K562 (cell line): ENCODE measurements around the gene CHL1. TPM values are rescaled to one million over a fixed set of nuclear protein-coding genes. Genes with fewer than 3 reads are reported as not detected.

Experiments
- ATAC-seq: fragments of 200-7000 bp; cut with Tn5 transposase; 3 replicates; pipeline ENCODE4 v1.9.1; 2020; ENCODE audit warnings: moderate library complexity
- BruUV-seq: library from RNA; stranded (reverse); fragments of 400-500 nt; replicated peaks from 2 replicates; lab custom pipeline; 2021; lab: Mats Ljungman, UMichigan
- CTCF ChIA-PET: fragments of 300-600 bp; formaldehyde crosslinking; extraction: SDS; loops from one replicate; lab custom pipeline; 2021; ENCODE audit warnings: low intra/inter-chr PET ratio; lab: Yijun Ruan, JAX
- POLR2A ChIA-PET: fragments of 300-600, 350-650 bp; sonication (Branson Sonifier 250); formaldehyde crosslinking; extraction: SDS; loops from one replicate; lab custom pipeline; 2021; ENCODE audit warnings: antibody characterized with exemption, inconsistent platforms; lab: Yijun Ruan, JAX
- DNase-seq, 4 experiments: peaks; one replicate each; pipeline versions ENCODE4 v3.0.0 to v3.0.0-alpha.2; 2011 to 2018; ENCODE audit warnings: low spot score in 3 of 4, mixed read lengths in 3 of 4; ENCODE audit errors: extremely low read depth in 1 of 4
- FAIRE-seq: peaks from 2 replicates; lab custom pipeline; 2011; peaks lifted over from hg19 to GRCh38; lab: Jason Lieb, UNC
- H2AFZ ChIP-seq: 2 replicates; pipeline ENCODE4 v1.6.0; 2011; ENCODE audit warnings: low read depth, low read length, control low read depth, inconsistent platforms
- H3K27ac ChIP-seq: fragments of 200-600 bp; 3 replicates; pipeline ENCODE4 v1.8.0; 2011; ENCODE audit warnings: low read depth, mild to moderate bottlenecking, control low read depth, inconsistent platforms, low read length, moderate library complexity, mixed read lengths; ENCODE audit errors: extremely low read depth
- H3K27me3 ChIP-seq, 2 experiments: fragments of 300-600 bp in 1 of 2; 2 replicates in 1 of 2; 3 replicates in 1 of 2; pipeline versions ENCODE4 v1.6.0 to v1.8.0; 2011; ENCODE audit warnings: inconsistent platforms in 2 of 2, low read length in 2 of 2, mild to moderate bottlenecking in 1 of 2, mixed read lengths in 1 of 2, moderate library complexity in 1 of 2; ENCODE audit not compliant: control insufficient read depth in 2 of 2, insufficient read depth in 2 of 2
- H3K36me3 ChIP-seq: fragments of 300-600 bp; 3 replicates; pipeline ENCODE4 v1.8.0; 2011; ENCODE audit warnings: mild to moderate bottlenecking, low read length, inconsistent platforms; ENCODE audit not compliant: control insufficient read depth, insufficient read depth
- H3K4me1 ChIP-seq, 2 experiments: fragments of 200-600 bp in 1 of 2; replicated peaks in 1 of 2; 2 replicates in 1 of 2; 3 replicates in 1 of 2; pipeline versions ENCODE4 v1.5.1 to v1.8.0; 2011; ENCODE audit warnings: inconsistent platforms in 2 of 2, low read length in 2 of 2, mild to moderate bottlenecking in 1 of 2, mixed read lengths in 1 of 2, moderate library complexity in 1 of 2; ENCODE audit not compliant: control insufficient read depth in 2 of 2, insufficient read depth in 2 of 2
- H3K4me2 ChIP-seq: 2 replicates; pipeline ENCODE4 v1.6.1; 2011; ENCODE audit warnings: low read length, control low read depth, inconsistent platforms, mixed read lengths; ENCODE audit not compliant: insufficient read depth
- H3K4me3 ChIP-seq: fragments of 200-600 bp; sonication (generic), shearing (Covaris generic); 2 replicates; pipeline ENCODE4 v1.5.1; 2016; ENCODE audit warnings: control low read depth, inconsistent platforms
- H3K79me2 ChIP-seq: fragments of 200-600 bp; 3 replicates; pipeline ENCODE4 v1.8.0; 2011; ENCODE audit warnings: low read length, inconsistent platforms; ENCODE audit not compliant: control insufficient read depth, insufficient read depth
- H3K9ac ChIP-seq, 2 experiments: 2 replicates each; pipeline versions ENCODE4 v1.6.0 to v1.6.1; 2011; ENCODE audit warnings: low read depth in 2 of 2, low read length in 2 of 2, control low read depth in 1 of 2, inconsistent platforms in 1 of 2, mild to moderate bottlenecking in 1 of 2, mixed read lengths in 1 of 2; ENCODE audit not compliant: insufficient read depth in 1 of 2
- H3K9me1 ChIP-seq: one replicate; pipeline ENCODE4 v1.6.0; 2011; ENCODE audit warnings: inconsistent platforms, mild to moderate bottlenecking, low read length, moderate library complexity; ENCODE audit not compliant: control insufficient read depth, insufficient read depth
- H3K9me3 ChIP-seq: replicated peaks from 2 replicates; pipeline ENCODE4 v1.5.1; 2011; ENCODE audit warnings: low read depth, low read length, inconsistent platforms; ENCODE audit not compliant: control insufficient read depth, insufficient read depth
- H4K20me1 ChIP-seq: replicated peaks from 2 replicates; pipeline ENCODE4 v1.6.1; 2011; ENCODE audit warnings: low read length, inconsistent platforms, mixed read lengths; ENCODE audit not compliant: control insufficient read depth, insufficient read depth
- ASH1L ChIP-seq: fragments of 450-650 bp; IDR thresholded peaks from 2 replicates; pipeline ENCODE4 v1.6.1; 2018; ENCODE audit warnings: borderline replicate concordance, mild to moderate bottlenecking, low read depth; ENCODE audit not compliant: partially characterized antibody
- C11orf30 ChIP-seq: fragments of 450-650 bp; IDR thresholded peaks from 2 replicates; pipeline ENCODE4 v1.6.1; 2016; ENCODE audit warnings: low read depth, mild to moderate bottlenecking
- CBX2 ChIP-seq: fragments of 200-600 bp; sonication (generic); IDR thresholded peaks from one replicate; pipeline ENCODE4 v1.6.1; 2012; ENCODE audit warnings: mild to moderate bottlenecking, low read length, inconsistent platforms; ENCODE audit not compliant: insufficient read depth, poor library complexity, severe bottlenecking
- DIDO1 ChIP-seq: fragments of 450-650 bp; IDR thresholded peaks from 2 replicates; pipeline ENCODE4 v1.6.1; 2016; ENCODE audit warnings: low read depth, missing biosample characterization, missing genetic modification characterization
- FOXK1 ChIP-seq: sonication (generic); formaldehyde crosslinking; IDR thresholded peaks from 2 replicates; pipeline ENCODE4 v1.8.0; 2022; ENCODE audit warnings: missing genetic modification reagents, mild to moderate bottlenecking, borderline replicate concordance
- PHB2 ChIP-seq: fragments of 450-650 bp; IDR thresholded peaks from 2 replicates; pipeline ENCODE4 v1.6.1; 2017; ENCODE audit warnings: low read depth
- RBFOX2 ChIP-seq: fragments of 200-400 bp; formaldehyde crosslinking; IDR thresholded peaks from 2 replicates; pipeline ENCODE4 v1.6.1; 2017; ENCODE audit warnings: low read depth, mild to moderate bottlenecking, low read length, moderate library complexity
- SMARCB1 ChIP-seq: IDR thresholded peaks from 2 replicates; pipeline ENCODE4 v1.6.1; 2011; ENCODE audit warnings: improper control_type of control experiment, low read depth; ENCODE audit not compliant: insufficient read length
- SMARCE1 ChIP-seq: fragments of 450-650 bp; IDR thresholded peaks from 2 replicates; pipeline ENCODE4 v1.7.1; 2016; ENCODE audit warnings: mild to moderate bottlenecking
- STAG1 ChIP-seq: sonication (generic); formaldehyde crosslinking; IDR thresholded peaks from 2 replicates; pipeline ENCODE4 v1.5.0; 2020; ENCODE audit warnings: missing genetic modification reagents, borderline replicate concordance
- TBP ChIP-seq: optimal IDR thresholded peaks from 2 replicates; pipeline ENCODE3; 2011; ENCODE audit warnings: low read depth, low read length, improper control_type of control experiment
- TSC22D4 ChIP-seq: fragments of 450-650 bp; IDR thresholded peaks from 2 replicates; pipeline ENCODE4 v1.6.1; 2016; ENCODE audit warnings: missing genetic modification characterization, missing biosample characterization, control low read depth
- ZNF146 ChIP-seq: IDR thresholded peaks from one replicate; pipeline ENCODE4 v1.6.1; 2018; ENCODE audit warnings: missing compliant biosample characterization; ENCODE audit not compliant: unreplicated experiment
- ZNF347 ChIP-seq: fragments of 450-650 bp; formaldehyde crosslinking; IDR thresholded peaks from 2 replicates; pipeline ENCODE4 v1.4.0; 2020; ENCODE audit warnings: low read depth, mild to moderate bottlenecking, moderate library complexity
- ZNF551 ChIP-seq: fragments of 250-450 bp; sonication (Bioruptor Pico); IDR thresholded peaks from 2 replicates; pipeline ENCODE4 v1.5.0; 2021; ENCODE audit warnings: mild to moderate bottlenecking, moderate library complexity
- WGBS: fragments of 100-300 bp; shearing (Covaris generic); methylation state at CpG from one replicate; pipeline ENCODE4 v1.1.6; 2016; ENCODE audit warnings: low coverage, mixed read lengths; ENCODE audit not compliant: insufficient coverage; ENCODE audit errors: missing lambda C conversion rate; 5-methylcytosine and 5-hydroxymethylcytosine counted together
- in situ Hi-C: fragments of 300-500 bp; cut with MboI; formaldehyde crosslinking; loops from 4 replicates; pipeline ENCODE4 v1.15.0; 2018; ENCODE audit warnings: inconsistent platforms, mixed read lengths
- intact Hi-C: fragments of 100-400 bp; cut with micrococcal nuclease; formaldehyde crosslinking; loops from 2 replicates; pipeline ENCODE4 v1.14.2; 2022
- polyA plus RNA-seq, 8 experiments: library from polyadenylated mRNA; depleted of rRNA in 4 of 8; stranded (reverse) in 5 of 8; unstranded in 3 of 8; fragments of >200 nt; fragmentation: Nextera tagmentation in 2 of 8; fragmentation: Illumina TruSeq in 1 of 8; extraction: Ambion mirVana in 2 of 8; extraction: Trizol in 1 of 8; gene quantifications; 2 replicates each; pipeline versions ENCODE4 v1.2.1 to v1.2.3, GENCODE V29; 2011 to 2014; ENCODE audit warnings: inconsistent platforms in 1 of 8, missing spikeins in 1 of 8
- total RNA-seq, 7 experiments: library from RNA; depleted of rRNA in 6 of 7; stranded (reverse); fragments of >200 nt in 6 of 7; fragmentation: Illumina TruSeq in 2 of 7; extraction: Trizol in 2 of 7; gene quantifications; 2 replicates each; pipeline versions ENCODE4 v1.2.1 to v1.2.3, GENCODE V29; 2011 to 2021; ENCODE audit warnings: low replicate concordance in 1 of 7
- TF ChIP-seq, protein P1 (sequence below): fragments of 250-450 bp; sonication (Bioruptor Pico); IDR thresholded peaks from 2 replicates; pipeline ENCODE4 v1.8.0; 2021; ENCODE audit warnings: moderate library complexity, mild to moderate bottlenecking, inconsistent platforms
- TF ChIP-seq, protein P2 (sequence below): sonication (generic); formaldehyde crosslinking; IDR thresholded peaks from 2 replicates; pipeline ENCODE4 v1.8.0; 2023; ENCODE audit warnings: mild to moderate bottlenecking, missing genetic modification reagents
- TF ChIP-seq, protein P3 (sequence below): fragments of 250-450 bp; sonication (Bioruptor Pico); IDR thresholded peaks from 2 replicates; pipeline ENCODE4 v1.4.0; 2020; ENCODE audit warnings: mild to moderate bottlenecking, moderate library complexity
- TF ChIP-seq, protein P4 (sequence below): fragments of 250-450 bp; sonication (Bioruptor Pico); IDR thresholded peaks from 2 replicates; pipeline ENCODE4 v1.8.0; 2021; ENCODE audit warnings: borderline replicate concordance, mild to moderate bottlenecking, moderate library complexity; ENCODE audit not compliant: poor library complexity, severe bottlenecking

The CHL1 gene
- total and polyA plus RNA-seq, 9 of the 15 experiments (the other 6 are each of a cell fraction or from before 2014, with no cell fraction given): 0.02 TPM; not detected in 8

DNA sequence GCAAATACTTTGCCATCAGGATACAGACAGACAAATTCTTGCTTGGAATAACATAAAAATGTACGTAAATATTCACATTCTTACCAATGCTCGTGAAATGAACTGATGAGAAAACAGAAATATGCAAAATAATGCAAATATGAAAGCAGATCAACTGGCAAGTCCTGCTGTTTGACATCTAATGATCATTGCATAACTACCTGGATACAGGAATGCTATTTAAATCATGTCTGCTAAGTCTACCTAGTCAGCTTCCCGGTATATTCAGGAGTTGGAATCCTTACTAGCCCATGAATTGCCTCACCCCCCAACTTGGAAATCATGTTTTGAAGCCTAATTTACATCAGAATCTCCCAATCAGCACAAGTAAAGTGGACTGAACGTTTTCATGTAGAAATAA lies 230.6 kb downstream of the CHL1 start:
- H3K9me1 ChIP-seq: no peaks in the 10 kb centered on the region
- no peaks in the 10 kb centered on the region for H3K27me3 ChIP-seq
- ATAC-seq: no peak
- 0% methylated on average over 4 of the region's 4 CpGs for WGBS
- CTCF ChIA-PET: no interaction called here
- no peak for FAIRE-seq
- no peaks in the 10 kb centered on the region; the same call in 1 of the 2 replicates for H3K9me3 ChIP-seq
- no peaks in the 10 kb centered on the region for H4K20me1 ChIP-seq
- H3K4me1 ChIP-seq: no peaks in the 10 kb centered on the region
- no TSS peak for BruUV-seq
- no peak overlapping the region for H3K4me3 ChIP-seq
- intact Hi-C loops (no loop called here), in situ Hi-C loops (no loop called here)
- POLR2A ChIA-PET: no interaction called here
- H3K27ac ChIP-seq: no peak overlapping the region
- no peak overlapping the region for H3K9ac ChIP-seq
- no peaks in the 10 kb centered on the region for H3K36me3 ChIP-seq
- no peak overlapping the region for H2AFZ ChIP-seq
- no peak overlapping the region for H3K4me2 ChIP-seq
- no peak for DNase-seq
- H3K79me2 ChIP-seq: no peaks in the 10 kb centered on the region
- TF ChIP-seq, protein P1, sequence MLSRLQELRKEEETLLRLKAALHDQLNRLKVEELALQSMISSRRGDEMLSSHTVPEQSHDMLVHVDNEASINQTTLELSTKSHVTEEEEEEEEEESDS (CRISPR knock-in tag): no peak
- TF ChIP-seq CBX2 (no peak), ZNF551 (CRISPR knock-in tag) (no peak), TBP (no peak), FOXK1 (CRISPR knock-in tag) (no peak), ZNF347 (CRISPR knock-in tag) (no peak), C11orf30 (no peak), PHB2 (no peak), SMARCE1 (no peak), SMARCB1 (no peak), ASH1L (no peak), RBFOX2 (no peak), TSC22D4 (tag) (no peak), STAG1 (CRISPR knock-in tag) (no peak), ZNF146 (CRISPR knock-in tag) (no peak), DIDO1 (no peak)
- TF ChIP-seq, protein P2, sequence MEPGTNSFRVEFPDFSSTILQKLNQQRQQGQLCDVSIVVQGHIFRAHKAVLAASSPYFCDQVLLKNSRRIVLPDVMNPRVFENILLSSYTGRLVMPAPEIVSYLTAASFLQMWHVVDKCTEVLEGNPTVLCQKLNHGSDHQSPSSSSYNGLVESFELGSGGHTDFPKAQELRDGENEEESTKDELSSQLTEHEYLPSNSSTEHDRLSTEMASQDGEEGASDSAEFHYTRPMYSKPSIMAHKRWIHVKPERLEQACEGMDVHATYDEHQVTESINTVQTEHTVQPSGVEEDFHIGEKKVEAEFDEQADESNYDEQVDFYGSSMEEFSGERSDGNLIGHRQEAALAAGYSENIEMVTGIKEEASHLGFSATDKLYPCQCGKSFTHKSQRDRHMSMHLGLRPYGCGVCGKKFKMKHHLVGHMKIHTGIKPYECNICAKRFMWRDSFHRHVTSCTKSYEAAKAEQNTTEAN (CRISPR knock-in tag): no peak
- TF ChIP-seq, protein P3, sequence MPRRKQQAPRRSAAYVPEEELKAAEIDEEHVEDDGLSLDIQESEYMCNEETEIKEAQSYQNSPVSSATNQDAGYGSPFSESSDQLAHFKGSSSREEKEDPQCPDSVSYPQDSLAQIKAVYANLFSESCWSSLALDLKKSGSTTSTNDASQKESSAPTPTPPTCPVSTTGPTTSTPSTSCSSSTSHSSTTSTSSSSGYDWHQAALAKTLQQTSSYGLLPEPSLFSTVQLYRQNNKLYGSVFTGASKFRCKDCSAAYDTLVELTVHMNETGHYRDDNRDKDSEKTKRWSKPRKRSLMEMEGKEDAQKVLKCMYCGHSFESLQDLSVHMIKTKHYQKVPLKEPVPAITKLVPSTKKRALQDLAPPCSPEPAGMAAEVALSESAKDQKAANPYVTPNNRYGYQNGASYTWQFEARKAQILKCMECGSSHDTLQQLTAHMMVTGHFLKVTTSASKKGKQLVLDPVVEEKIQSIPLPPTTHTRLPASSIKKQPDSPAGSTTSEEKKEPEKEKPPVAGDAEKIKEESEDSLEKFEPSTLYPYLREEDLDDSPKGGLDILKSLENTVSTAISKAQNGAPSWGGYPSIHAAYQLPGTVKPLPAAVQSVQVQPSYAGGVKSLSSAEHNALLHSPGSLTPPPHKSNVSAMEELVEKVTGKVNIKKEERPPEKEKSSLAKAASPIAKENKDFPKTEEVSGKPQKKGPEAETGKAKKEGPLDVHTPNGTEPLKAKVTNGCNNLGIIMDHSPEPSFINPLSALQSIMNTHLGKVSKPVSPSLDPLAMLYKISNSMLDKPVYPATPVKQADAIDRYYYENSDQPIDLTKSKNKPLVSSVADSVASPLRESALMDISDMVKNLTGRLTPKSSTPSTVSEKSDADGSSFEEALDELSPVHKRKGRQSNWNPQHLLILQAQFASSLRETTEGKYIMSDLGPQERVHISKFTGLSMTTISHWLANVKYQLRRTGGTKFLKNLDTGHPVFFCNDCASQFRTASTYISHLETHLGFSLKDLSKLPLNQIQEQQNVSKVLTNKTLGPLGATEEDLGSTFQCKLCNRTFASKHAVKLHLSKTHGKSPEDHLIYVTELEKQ: no peak
- TF ChIP-seq, protein P4, sequence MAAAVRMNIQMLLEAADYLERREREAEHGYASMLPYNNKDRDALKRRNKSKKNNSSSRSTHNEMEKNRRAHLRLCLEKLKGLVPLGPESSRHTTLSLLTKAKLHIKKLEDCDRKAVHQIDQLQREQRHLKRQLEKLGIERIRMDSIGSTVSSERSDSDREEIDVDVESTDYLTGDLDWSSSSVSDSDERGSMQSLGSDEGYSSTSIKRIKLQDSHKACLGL (CRISPR knock-in tag): no peak
